Endometrial microvascular endothelial cells (primary cell): ENCODE results near the gene ANKH. TPM values are rescaled to one million over a fixed set of nuclear protein-coding genes. Genes with fewer than 3 reads are reported as not detected.

Source experiments
- in situ Hi-C: cut with HindIII; loops from 2 replicates; pipeline ENCODE4 v1.10.0; 2017; ENCODE audit warnings: low sequenced_read_pairs, low pct_unique_long_range_greater_than_20kb; ENCODE audit errors: inconsistent ontology term
- total RNA-seq: library from RNA; depleted of rRNA; stranded (reverse); fragments of >200 nt; gene quantifications from one replicate; pipeline ENCODE4 v1.2.3, GENCODE V29; 2015; ENCODE audit errors: inconsistent ontology term

The ANKH gene
- total RNA-seq, 1 donor from 2014 or later, result 24.0 TPM

DNA sequence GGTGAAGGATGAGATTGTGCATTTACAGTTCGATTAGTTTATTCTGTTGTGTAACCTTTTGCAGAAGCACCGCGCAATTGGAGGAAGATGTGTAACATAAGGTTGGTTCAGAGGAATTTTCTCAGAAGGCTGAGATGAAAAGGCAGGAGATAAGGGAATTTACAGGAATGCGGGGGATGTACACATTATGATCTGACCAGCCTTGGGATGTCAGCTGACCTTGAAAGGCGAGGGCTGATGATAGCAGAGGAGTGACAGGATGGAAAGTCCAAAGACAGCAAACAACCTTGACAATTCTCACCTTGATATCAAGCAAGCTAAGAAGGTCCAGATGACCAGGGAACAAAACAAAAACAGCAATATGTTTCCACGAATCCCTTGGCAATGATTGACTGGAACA is 118.3 kb downstream of the ANKH start:
- in situ Hi-C loops, result no loop called here

DNA sequence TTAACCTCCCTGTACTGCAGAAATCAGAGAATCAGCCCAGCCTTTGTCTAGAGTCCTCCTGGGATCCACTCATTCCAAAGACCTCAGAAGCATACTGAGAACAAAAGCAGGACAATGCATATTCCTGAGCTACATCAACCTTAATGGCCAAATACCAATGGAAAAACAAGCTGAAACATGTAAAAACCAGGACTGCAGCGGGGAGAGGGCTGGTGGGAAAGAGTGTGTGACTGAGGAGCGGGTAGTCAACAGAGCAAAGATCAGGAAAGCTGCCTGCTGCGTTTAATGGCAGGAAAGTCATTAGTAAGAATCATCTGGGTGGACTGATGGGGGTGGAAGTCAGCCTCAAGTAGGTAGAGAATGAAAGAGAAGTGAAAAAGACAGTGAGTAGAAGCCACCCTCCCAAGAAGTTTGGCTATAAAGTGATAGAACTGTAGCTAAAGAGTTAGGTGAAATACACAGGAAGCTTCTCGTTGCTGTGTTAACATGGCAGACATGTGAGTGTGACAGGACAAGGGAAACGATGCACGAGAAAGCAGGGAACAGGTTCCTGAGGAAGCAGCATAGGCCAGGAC is 119.0 kb downstream of the ANKH start:
- in situ Hi-C loops, result no loop called here

DNA sequence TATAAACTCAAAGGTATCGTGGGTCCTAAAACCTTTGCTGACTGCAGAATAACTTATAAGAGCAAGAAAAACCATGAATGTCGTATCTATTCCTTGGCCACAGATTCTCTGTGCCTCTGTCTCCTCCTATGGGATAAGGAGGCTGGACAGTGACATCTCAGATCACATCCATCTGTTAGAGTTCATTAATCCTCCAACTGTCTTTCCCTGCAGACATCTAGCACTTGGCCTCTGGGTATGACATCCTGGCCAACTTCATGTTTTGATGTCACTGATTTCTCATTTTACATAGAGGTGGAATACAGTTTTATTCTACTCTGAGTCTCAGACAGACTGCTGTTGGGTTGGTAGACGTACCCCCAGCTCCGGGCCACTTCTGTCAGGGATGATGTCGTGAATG is 120.9 kb downstream of the ANKH start:
- in situ Hi-C loops, result no loop called here

DNA sequence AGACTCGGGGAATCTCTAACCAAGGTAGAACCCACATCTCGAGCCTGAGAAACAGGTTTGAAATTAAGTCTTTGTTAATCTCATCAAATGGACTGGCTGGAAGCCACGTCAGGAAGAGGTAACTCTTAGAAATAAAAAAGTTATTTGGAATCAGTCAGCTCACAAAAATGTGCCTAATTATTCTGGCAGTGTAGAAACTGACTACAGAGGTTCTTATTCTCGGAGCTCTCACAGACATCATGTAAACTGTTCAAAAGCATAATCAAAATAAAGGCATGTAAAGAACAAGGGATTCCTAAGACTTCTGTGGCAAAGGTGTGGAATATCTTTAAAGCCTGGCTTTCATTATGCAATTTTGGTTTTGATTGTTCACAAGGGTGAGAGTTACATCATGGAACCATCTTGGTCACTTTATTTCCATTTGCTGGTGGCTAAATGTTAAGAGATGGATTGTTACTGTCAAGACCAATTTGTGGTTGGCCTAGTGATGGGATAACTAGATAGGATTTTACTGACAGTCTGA is 121.9 kb downstream of the ANKH start:
- in situ Hi-C loops, result loop anchor here (25.0 kb wide), 1 partner anchor 263 kb away; no protein-coding TSS in a partner anchor

DNA sequence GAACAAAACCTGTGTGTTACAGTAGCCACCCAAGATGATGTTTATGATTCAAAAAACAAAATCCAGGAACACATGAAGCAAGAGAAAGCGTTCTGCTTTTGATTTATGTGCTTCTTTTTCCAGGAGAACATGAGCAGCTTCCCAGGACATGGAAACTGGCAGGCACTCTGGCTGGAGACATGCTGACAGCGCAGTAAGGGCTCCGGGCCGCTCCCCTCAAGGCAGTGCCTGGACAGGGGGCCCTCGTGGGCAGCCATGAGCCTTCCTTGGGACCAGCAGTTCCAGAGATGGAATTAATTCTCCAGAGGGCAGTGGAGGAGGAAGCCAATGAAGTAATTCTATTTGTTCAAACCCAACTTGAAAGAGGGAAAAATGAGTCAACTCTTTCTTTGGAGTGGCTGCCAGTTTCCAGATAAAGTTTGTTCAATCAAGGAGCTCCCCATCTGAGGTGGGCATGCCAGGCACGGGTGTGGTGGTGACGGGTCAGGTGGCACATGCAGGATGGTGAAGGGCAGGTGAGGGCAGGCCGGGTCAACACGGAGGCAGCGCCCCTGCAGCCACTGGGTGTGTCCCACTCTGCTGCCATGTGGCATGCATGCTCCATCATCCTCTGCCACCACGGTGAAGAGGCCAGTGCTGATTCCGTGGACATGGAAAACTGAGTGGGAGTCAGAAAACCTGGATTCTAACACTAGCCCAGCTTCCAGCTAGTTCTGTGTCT is 123.2 kb downstream of the ANKH start:
- in situ Hi-C loops, result loop anchor here (25.0 kb wide), 1 partner anchor 264 kb away; no protein-coding TSS in a partner anchor

DNA sequence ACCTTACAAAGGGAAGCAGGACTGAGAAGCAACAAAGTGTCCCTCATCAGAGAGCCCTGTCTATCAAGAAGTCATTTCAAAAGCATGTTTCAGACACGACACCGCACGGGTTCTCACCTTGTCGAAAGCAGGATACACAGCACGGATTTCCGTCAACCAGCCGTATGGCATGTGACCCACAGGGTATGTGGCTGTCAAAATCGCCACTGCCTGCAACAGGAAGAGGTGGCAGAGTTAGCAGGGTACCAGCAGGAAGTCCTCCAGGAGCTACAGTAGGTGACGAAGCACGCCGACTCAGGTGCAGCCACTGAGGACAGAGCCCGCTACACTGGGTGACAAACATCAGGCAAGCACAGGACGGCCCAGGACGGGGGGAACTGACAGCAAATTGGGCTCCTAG is 125.8 kb downstream of the ANKH start:
- in situ Hi-C loops, result loop anchor here (25.0 kb wide), 1 partner anchor 267 kb away; no protein-coding TSS in a partner anchor

DNA sequence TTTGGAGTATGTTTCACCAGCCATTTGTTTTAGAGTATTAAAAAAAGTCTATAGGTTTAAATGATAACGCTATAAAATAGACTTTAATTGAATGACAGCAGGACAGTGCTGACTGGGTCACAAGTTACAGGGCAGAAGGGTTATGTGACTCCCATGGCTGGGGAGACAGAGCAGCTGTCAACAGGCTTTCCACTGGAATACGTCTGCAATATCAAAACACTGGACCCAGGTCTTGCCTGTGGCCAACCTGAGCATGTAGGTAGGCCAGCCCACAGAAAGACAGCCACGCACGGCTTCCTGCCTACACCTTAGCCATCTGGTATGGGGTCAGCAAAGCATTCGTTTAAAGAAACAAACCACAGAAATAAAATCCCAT is 126.4 kb downstream of the ANKH start:
- in situ Hi-C loops, result loop anchor here (25.0 kb wide), 1 partner anchor 267 kb away; no protein-coding TSS in a partner anchor

DNA sequence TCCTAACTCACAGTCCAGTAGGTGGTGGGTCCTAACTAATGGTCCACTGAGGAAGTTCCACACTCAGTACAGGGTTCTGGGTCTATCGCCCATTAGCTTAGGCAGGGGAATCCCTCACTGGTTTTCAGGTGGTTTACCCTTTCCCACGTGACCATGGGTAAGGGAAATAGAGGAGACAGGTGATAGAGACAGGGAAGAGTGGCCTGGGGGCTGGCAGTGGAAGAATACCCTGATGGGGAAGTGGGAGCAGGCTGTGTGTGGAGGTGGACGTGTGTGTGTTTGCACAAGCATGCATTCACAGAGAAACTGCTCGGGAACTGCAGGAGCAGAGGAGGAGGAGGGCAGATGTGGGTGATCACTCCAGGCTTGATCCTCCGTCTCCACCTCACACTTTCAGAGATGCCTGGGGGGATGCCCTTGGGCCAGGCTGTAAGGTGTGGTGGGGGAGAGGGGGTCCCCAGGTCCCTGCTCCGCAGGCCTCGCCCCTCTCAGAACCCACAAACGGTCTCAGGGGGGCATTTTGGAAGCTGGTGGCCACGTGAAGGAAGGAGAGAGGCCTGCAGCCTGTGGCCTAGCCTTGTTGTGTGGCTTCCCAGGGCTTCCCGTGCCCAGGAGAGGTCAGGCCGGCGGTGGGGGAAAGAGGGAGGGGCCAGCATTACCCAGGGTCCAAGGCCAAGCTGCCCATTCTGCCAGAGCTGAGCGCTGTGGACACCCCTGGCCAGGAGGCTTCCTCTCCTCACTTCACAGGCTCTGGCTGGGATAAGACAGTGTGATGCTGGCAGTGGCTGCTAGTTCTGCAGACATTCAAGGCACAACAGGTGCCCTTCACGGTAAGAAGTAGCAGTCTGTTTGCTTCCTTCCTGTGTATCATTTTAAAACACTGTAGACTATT is 127.0 kb downstream of the ANKH start:
- in situ Hi-C loops, result loop anchor here (25.0 kb wide), 1 partner anchor 268 kb away; no protein-coding TSS in a partner anchor

DNA sequence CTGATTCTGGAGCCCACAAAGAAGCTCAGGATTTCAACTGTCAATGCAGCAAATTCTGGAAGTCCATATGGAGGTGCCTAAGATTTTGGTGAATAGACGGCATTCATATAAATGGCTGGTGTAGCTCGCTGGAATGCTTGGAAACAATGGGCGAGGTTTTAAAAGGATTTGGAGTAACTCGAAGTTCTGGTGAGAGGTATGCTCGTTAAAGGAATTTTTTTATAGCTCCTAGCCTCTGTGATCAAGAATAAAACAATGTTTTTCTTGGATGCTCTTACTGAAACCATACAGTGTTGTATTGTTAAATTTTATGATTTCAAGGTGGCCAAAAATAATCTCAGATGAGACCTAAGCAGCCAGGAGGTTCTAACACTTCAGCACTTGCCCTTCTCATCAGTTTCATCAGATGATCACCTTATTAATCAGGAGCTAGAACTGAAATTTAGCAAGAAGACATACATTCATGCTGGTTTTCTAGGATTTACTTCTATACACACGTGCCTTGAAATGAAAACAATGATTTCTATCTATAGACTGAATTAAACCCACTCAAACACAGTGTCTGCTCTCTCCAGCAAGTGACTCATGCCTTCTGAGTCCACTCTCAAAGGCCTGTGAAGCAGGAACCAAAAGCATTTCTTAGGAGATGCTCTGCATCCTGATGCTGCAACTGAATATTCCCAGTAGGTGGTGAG is 127.8 kb downstream of the ANKH start:
- in situ Hi-C loops, result loop anchor here (25.0 kb wide), 1 partner anchor 269 kb away; no protein-coding TSS in a partner anchor

DNA sequence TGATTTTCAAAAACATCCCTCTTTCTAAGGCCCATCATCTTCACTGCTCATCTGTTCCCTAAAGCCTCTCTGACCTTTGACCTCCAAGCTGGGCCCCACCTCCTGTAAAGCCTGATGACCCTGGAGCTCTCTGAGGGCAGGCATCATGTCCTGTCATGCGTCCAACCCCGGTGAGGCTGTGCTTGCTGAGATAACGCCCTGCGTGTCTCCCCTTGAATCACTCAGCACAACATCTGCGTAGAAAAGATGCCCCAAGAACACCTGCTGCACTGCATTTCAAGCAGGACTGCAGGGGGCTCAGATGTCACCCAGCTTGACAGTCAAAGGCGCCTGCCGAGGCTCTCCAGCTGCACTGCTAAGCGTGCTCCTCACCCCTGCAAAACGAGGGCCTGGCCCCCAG is 129.1 kb downstream of the ANKH start:
- in situ Hi-C loops, result loop anchor here (25.0 kb wide), 1 partner anchor 270 kb away; no protein-coding TSS in a partner anchor

DNA sequence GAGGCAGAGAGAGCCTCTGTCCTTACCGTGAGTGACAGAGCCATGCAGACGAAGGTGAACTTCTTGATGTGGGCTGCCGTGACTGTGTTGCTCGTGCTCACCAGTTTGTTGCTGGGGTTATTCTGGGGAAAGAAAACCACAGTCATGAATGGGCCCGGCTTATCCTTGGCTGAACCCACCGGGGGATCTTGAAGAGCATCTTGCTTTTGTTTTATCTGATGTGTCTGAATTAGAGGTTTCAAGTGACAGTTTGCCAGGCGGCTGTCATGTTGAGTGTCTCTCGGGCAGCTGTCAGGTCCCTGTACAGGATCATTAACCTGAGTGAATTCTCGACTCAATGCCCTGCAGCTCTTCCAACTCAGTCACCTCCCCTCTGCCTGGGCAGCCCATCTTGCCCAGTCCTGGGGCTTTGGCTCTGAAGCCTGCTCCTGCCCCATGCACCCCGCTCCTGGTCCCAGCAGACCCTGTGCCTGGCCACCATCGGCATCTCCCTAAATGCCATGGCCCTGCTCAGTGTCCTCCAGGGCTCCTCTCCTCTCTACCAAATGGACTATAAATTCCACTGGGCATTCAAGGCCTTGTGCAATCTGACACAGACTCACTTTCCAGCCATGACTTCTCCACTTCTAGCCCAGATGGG is 129.7 kb downstream of the ANKH start:
- in situ Hi-C loops, result loop anchor here (25.0 kb wide), 1 partner anchor 270 kb away; no protein-coding TSS in a partner anchor

DNA sequence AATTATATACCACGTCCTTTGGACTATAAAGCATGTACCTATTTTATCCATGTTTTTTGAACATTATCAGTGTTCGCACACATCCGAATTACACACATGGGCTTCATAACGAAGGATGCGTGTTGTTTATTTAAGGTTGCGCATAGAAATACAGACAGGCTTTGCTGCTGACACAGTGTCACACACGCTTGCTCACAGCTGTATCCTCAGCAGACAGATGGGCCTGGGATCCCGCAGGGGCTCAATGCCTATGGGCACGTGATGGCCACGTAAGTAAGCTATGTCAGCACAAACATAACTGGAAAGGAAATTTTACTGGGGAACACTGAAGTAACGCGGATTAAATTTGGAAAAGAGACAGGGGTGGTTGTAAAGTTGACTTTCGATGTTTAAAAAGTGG is 130.4 kb downstream of the ANKH start:
- in situ Hi-C loops, result loop anchor here (25.0 kb wide), 1 partner anchor 271 kb away; no protein-coding TSS in a partner anchor

DNA sequence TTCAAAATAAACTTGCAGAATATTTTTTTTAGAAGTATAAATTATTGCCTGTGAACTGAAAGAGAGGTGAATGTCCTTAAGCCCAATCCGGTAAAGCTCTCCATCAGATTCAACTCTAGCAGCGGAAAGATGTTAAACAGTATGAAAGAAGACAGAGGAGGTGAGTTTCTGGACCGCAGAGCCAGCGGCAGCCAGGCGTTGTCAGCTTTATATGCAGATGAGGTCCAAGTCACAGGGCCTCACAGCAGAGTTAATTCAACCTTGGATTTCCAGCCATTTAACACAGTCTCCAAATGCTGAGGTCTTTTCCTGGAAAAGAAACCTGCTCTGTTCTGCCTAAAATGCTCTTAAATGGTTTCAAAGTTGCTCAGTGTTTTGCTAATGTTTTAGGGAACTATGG is 131.6 kb downstream of the ANKH start:
- in situ Hi-C loops, result loop anchor here (25.0 kb wide), 1 partner anchor 272 kb away; no protein-coding TSS in a partner anchor

DNA sequence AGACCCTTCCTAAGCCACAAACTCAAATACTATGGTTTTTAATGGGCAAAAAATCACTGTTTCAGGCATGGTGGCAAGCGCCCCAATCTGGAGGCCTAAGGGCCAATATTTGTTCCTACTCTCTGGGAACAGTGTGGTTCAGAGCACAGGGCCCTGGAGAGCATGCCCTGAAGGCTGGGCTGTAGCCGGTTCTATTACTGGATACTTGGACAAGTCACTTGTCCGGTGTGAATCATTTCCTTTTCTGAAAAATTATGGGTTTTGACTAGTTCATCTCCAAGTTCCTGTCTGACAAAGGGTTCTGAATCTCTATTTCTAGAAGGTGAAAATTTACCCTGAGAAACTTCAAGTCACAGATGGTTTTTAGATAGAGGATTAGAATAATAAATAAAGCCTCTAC is 132.0 kb downstream of the ANKH start:
- in situ Hi-C loops, result loop anchor here (25.0 kb wide), 1 partner anchor 273 kb away; no protein-coding TSS in a partner anchor

DNA sequence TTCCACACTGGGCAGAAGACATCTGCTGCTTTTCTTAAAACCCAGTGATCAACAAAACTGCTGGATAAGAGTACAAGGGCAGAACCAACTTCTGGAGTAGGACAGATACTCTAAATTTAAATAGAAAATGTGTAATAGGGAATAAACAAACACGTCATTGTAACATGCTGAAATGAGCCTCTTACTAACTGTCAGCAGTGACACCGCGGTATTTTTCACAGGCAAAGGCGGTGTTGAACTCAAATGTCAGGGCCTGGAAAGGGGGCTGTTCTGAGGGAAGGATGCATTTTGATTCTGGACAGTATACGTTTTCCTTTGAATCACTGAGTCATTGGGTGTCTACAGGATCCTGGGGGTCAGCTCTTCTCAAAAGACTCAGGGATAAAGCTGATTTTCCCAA is 133.5 kb downstream of the ANKH start:
- in situ Hi-C loops, result loop anchor here (25.0 kb wide), 1 partner anchor 274 kb away; no protein-coding TSS in a partner anchor

DNA sequence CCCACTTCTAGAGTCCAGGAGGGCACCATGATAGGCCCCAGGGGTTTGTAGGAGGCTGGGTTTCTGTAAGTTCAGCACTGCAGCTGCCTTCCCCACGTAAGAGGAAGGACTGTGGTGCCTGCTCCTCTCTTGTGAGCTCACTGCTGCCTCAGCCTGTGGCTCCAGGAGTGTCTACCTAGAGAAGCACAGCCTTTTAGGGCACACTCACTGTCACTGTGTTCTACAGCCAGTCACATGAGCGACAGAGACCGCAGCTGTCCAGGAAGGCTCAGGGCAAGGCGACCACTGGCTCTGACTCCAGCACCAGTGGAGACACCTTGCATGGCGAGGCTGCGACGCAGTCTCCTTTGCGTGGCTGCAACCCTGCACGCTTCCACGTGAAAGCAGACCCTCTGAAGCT is 134.3 kb downstream of the ANKH start:
- in situ Hi-C loops, result loop anchor here (25.0 kb wide), 1 partner anchor 275 kb away; no protein-coding TSS in a partner anchor

DNA sequence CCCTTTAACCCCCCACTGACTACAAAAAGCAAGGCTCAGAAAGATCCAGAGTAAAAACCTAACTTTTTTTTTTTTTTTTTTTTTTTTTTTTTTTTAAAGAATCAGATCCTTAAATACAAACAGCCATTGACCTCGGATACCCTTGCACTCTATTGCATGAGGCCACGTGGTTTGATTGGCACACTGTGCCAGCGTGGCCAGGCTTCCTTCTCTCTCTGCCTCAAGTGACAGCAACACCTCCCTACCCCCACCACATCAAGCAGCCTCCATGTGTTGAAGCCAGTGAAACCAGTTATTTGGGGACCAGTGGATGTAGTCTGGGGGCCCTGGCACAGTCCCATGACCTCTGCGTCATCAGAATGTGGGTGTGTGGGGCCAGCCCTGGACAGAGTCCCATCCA is 135.6 kb downstream of the ANKH start:
- in situ Hi-C loops, result loop anchor here (25.0 kb wide), 1 partner anchor 276 kb away; no protein-coding TSS in a partner anchor

DNA sequence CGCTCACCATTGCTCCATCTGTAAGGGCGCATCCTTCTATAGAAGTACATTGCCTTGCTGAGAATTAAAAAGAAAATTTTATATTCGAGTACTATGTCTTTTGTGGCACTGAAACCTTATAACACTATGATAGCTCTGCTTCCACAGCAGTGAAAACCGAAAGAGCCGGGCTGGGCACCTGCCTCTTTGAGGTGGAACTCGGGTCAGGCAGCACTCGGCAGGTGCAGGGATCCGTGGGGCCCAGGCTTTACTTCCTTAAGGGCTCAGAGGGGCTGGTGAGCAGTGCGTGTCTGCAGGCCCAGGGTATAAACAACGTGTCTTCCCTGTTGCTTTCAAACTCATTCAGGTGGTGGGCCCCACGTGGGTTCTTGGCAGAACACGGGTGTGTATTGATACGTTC is 137.2 kb downstream of the ANKH start:
- in situ Hi-C loops, result loop anchor here (25.0 kb wide), 1 partner anchor 278 kb away; no protein-coding TSS in a partner anchor
